GM21381 (cell line): ENCODE results near the gene CLNS1A.
"Not testable (repeated sequence)": the region's sequence is repeated elsewhere in the genome, so short reads cannot be mapped to it uniquely, and the experiment has no call there.

ENCODE experiments used
- ATAC-seq: cut with Tn5 transposase; IDR thresholded peaks from one replicate; pipeline ENCODE4 v1.9.1; 2021; ENCODE audit warnings: mild to moderate bottlenecking, moderate library complexity; ENCODE audit not compliant: unreplicated experiment

CLNS1A gene

DNA sequence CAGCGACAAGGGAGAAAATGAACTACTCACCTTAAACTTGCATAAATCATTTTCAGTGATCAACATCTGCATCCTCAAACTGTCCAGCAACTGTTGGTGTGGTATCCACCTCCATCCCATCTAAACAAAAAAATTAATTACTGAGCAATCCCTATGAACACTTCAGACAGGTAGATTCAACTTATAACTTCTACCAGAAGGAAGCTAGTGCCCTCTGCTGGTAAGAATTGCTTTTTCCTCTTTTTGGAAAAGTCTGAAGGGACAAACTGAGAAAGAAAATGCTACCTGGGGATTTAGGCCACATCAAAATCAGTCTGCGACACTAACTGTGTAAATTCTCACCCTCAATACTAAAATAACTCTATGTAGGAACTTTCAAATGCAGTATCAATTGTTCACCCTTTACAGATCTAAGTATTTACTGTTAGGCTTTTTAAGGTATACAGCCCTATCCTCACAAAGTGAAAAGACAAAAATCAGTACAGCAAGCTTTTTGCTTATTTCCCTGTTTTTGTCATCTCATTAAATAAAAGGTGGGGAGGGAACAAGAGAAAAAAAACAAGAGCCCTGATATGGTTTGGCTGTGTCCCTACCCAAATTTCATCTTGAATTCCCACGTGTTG, 17.9 kb downstream of the CLNS1A start:
- no peak for ATAC-seq

DNA sequence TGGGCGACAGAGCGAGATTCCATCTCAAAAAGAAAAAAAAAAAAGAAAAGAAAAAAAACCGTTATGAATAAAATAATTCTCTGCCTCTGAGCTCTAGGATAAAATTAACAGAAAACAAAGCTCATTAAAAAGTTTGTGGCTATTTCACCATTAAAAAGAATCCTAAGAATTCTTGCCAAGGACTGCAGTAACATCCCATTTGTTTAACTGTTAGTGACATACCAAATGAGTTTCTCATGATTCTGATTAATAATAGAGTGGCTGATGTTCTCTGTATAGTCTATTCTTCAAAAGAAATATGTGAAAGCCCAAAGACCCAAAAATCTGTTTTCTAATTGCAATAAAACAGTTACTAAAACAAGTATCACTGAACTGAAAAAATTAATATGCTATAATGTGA, 19.7 kb downstream of the CLNS1A start:
- ATAC-seq, result no peak

DNA sequence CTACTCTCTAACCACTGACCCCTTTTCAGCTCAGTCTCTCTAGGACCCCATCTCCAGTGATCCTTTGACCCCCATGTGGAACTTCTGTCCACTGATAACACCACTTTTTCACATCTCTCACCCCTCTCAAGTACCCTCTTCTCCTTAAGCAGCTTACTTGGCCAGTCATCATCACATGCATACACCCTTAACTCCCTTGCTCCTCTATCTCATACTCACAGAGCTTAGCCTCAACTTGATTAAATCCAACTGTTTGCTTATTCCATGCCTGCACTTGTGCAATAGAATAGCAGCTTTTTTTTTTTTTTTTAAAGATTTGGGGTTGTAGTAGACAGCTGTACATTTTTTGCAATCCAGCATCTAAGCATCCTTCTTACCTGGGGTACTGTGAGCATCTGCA, 25.7 kb downstream of the CLNS1A start:
- no peak for ATAC-seq

DNA sequence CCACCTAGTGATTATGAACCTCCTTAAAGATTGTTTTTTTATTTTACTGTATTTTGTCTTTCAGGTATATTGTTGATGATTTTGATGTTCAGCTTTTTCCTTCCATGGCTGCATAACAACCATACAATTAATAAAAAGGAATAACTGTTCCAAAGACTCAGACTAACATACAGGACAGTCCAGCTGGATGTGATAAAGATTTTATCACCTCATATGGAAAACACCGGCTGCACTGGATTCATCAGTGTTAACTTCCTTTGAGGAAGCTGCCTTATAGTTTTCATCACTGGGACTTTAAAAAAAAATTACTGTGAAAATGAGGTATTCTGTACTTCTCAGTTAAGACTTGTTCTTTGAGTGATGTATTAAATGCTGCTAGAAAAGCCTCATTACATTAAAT, 28.4 kb downstream of the CLNS1A start:
- ATAC-seq, result no peak

DNA sequence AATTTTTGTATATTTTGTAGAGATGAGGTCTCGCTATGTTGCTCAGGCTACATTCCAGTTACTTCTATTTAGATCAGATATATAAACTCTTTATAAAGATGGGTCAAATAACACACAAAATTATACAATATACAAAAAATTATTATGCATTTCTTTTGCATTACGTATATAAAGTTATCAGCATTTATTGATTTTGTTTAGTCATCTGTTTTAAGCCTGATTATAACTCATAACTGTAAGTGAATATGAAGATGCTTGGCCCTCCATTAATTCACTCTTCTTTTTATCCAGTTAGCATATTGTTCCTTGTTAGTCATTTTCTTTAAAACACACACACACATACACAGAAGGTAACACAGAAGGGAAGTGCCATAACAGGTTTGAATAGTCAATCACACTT, 33.3 kb downstream of the CLNS1A start:
- ATAC-seq, result no peak

DNA sequence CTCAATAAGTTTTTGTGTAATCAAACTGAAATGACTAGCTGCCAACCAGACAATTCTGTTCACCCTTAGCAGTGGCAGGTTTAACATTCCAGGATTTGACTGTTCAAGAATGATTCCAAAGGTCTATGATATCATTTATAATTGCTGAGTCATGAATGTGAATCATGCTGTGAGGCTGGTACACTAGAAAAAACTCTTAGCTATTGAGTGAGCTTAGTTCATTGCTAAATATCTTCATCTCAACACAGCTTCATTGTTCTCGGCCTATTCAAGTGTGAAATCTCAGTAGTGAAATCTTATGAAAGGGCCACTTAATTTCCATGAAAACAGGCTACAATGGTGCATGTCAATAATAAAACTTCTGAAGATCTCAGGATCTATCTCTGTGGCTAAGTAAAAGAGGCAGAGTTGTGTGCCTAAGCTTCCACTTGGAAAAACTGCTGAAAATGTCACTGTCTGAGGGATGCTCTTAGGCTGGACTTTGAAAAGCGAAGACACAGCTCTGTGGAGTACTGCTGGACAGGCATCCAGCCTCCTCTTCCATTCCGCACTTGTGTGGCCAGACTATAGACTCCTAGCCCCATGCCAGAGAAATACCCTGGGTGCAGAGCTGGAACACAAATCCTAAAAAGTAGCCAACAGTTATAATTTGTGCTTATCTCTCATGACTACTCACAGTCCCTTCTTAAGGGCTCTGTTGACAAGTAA, 35.1 kb downstream of the CLNS1A start:
- no peak for ATAC-seq

DNA sequence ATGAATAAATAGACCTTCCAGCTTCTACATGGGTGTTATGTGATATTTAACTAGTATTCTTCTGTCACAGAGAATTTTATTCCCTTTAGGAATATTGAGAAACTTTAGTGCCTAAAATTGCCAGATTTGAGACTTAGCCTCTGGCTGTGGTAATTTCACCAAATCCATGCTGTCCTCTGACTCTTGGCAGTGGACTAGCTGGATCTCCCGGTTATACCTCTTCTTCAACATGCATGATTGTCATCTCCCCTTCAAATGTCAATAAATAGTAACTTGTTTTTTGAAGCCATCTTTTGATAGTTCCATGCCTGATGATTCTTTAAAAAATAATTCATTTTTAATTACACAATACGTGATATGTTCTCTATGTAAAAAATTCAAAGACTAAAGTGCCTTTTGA, 39.4 kb downstream of the CLNS1A start:
- no peak for ATAC-seq

DNA sequence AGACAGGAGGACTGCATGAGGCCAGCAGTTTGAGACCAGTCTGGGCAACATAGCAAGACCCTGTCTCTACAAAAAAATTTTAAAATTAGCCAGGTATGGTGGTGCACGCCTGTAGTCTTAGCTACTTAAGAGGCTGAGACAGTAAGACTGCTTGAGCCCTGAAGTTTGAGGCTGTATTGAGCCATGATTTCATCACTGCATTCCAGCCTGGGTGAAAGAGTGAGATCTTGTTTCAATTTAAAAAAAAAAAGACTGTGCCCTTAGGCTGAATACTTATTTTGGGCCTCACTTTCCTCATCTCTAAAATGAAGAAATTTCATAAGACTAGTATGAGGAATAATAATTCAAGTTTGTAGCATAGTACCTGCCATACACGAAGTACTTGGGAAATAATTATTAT, 41.0 kb downstream of the CLNS1A start:
- no peak for ATAC-seq

DNA sequence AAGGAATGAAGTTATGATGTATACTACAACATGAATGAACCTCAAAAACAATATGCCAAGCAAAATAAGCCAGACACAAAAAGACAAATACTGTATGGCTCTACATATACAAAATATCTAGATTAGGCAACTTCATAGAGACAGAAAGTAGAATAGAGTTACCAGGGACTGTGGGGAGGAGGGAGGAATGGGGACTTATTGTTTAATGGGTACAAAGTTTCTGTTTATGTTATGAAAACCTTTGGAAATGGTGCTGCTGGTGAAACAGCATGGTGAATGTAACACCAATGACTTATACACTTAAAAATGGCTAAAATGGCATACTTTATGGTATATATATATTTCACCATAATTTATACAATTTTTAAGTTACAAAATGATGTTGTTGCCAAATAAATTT, 43.7 kb downstream of the CLNS1A start:
- ATAC-seq, result no peak

DNA sequence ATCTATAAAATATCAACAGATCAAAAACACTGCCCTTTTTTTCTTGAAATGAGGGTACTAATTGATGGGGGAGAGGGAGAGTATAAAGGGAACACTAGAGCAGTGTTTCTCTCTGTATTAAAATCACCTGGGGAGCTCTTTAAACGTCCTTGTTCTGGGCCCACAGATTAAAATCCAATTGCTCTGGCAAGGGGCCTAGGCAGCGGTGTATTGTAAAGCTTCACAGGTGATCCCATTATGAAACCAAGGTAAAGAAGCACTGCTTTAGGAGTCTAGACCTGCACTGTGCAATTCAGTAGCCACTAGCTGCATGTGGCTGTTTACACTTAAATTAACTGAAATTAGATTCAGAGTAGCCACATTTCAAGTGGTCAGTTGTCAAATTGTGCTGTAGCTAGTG, 44.9 kb downstream of the CLNS1A start:
- no peak for ATAC-seq

DNA sequence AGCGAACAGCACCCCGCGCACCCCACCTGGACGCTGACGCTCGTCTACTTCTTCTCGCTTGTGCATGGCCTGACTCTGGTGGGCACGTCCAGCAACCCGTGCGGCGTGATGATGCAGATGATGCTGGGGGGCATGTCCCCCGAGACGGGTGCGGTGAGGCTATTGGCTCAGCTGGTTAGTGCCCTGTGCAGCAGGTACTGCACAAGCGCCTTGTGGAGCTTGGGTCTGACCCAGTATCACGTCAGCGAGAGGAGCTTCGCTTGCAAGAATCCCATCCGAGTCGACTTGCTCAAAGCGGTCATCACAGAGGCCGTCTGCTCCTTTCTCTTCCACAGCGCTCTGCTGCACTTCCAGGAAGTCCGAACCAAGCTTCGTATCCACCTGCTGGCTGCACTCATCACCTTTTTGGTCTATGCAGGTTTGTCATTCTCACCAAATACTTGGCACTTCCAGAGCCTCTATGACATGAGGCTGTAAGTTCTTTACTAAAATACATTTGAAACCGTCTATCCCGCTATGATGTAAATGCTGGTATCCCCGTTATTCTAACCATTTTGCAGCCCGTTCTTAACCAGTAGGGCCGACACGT, 47.3 kb downstream of the CLNS1A start:
- no peak for ATAC-seq

DNA sequence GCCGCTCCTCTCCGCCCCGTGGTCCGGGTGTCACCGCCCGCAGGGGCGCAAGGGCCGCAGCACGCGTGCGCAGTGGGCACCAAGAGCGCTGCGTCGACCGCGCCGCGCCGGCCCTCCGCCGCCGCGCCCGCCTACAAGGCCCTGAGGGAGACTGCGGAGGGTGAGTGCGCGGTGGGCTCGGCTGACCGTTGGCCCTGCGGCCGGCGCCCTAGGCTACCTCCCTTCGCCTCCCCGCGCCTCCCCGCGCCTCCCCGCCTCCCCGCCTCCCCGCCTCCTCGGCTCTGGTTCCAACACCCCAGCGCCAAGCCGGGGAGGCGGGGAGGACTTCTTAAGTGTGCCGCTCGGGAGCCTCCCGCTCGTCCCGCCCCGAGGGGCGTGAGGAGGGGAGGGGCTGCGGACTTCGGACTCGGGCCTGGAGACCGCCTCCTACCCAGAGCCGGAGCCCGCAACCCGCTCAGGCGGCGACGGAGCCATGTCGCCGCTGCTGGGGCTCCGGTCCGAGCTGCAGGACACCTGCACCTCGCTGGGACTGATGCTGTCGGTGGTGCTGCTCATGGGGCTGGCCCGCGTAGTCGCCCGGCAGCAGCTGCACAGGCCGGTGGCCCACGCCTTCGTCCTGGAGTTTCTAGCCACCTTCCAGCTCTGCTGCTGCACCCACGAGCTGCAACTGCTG, 47.9 kb downstream of the CLNS1A start, which contains the start of gene AQP11:
AQP11 (plus strand) TSS at position 433 of the 673 bp plus-strand sequence; CDS start at position 473, 40 bp downstream.
- peak; percentile 89 for ATAC-seq

DNA sequence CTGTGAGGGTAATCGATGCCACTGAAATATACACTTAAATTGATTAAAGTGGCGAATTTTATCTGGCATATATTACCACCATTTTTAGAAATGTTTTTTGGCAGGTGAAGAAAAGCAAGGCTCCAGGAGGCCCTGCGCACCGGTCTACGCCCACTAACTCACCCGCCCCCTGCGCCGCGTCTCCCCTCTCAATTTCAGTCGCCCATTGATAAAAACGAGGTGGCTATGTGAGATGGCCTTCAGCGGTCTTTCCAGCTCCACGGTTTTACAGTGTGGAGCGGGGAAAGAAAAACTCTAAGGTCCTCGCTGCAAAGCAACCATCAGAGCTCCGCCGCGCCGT, 48.4 kb downstream of the CLNS1A start:
- ATAC-seq, result peak; percentile 4

DNA sequence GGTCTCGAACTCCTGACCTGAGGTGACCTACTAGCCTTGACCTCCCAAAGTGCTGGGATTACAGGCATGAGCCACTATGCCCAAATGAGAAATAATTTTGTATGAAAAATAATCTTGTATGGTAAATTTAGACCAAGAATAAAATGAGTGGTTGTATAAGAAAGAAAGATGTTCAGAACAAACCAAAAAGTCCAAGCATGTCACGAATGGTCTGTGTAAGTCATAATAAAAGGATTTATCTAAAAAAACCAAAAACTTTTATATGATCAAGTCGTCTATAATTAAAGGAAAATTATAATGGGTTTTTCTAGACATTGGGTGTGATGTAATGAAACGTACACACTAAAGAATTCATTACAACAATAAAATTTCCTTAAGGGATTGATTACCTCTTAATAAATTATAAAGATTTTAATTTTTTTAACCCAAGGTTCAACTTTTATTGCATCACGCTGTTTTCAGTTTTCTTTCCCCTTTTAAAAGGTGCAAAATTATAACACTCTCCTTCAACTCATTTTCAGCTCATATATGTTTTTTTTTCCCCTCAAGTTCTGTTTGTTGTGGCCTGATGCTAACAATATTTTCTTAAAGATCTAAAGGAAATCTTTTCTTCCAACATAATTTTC, 56.8 kb downstream of the CLNS1A start:
- no peak for ATAC-seq

DNA sequence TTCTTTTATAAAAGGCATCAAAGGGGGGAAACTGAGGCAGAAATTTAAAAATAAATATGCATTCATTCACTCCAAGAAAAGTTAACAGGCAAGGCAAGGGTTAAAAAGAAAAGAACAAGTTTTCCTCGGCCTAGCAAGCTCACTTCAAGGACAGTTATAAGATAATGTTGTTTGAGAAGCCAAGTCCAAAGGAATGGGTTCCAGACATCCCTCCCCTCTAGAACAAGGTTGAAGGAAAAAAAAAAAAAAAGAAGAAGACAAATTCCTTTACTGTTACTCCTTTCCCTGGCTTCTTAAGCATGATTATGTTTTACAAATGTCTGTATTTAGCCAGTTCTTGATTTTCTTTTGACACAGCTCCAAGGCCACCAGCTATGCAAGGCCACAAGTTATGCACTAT, 62.2 kb downstream of the CLNS1A start:
- ATAC-seq, result not testable (repeated sequence)

DNA sequence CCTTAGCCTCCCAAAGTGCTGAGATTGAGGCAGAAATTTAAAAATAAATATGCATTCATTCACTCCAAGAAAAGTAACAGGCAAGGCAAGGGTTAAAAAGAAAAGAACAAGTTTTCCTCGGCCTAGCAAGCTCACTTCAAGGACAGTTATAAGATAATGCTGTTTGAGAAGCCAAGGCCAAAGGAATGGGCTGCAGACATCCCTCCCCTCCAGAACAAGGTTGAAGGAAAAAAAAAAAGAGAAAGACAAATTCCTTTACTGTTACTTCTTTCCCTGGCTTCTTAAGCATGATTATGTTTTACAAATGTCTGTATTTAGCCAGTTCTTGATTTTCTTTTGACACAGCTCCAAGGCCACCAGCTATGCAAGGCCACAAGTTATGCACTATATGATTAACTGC, 66.7 kb downstream of the CLNS1A start:
- ATAC-seq, result not testable (repeated sequence)

DNA sequence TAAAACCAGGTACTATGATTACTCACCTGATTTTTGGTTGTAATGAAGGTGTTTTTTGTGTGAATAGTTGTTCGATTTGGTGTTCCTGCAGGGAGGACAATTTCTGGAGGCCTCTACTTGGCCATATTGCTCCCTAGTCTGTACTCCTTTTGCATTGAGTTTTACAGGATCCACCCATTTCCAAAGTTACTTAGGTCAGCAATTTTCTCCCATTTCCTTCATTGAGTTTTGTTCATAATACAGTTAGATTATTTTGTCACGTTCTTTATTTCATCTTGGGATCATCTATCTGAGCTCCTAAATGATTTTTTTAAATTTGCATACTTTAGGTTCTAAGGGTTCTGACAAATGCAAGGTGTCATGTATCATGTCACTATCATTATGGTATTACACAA, 67.9 kb downstream of the CLNS1A start:
- no peak for ATAC-seq

DNA sequence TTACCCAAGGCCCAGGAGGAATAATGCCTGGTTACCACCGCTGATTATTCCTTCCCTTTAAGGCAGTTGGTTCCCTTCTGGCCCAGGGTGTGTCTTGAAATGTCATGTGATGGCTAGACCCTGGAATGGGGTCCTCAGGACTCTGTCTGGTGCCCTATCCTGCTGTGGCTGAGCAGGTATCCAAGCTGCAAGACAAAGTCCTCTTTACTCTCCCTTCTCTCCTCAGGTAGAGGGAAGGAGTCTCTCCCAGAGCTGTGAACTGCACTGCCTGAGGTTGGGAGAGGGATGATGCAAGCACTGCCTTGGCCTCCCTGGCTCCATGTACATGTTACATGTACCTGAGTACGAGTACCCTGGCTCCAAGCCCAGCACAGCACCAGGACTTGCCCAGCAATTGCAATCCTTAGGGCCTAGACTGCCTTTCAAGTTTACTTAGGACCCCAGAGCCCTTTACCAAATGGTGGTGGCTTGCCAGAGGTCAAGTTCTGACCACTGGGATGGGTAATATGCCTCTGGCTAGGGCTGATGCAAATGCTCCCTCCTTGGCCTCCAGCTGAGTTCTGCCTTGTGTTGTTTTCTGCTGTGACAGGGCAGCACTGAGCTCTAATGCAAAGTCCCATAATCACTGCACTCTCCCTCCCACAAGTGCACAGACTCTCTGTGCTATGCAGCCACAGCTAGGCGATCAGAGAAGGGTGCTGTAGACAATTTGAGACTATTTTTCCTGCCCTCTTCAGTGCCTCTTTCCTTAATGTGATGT, 68.5 kb downstream of the CLNS1A start:
- ATAC-seq, result no peak

DNA sequence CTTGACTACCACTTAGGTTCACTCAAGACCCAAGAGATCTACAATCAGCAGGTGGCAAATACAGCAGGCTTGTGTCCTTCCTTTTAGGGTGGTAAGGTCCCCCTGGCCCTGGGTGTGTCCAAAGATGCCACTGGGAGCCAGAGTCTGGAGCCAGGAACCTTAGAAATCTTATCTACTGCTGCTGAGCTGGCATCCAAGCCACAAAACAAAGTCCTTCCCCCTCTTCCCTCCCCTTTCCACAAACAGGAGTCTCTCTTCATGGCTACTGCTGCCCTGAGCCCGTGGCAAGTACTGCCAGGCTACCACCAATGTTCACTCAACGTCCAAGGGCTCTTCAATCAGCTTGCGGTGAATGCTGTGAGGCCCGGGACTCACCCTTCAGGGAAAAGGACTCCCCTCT, 69.3 kb downstream of the CLNS1A start:
- ATAC-seq, result no peak
